WTC11 (cell line): ENCODE measurements around the gene ITFG1. TPM values are rescaled to one million over a fixed set of nuclear protein-coding genes. Genes with fewer than 3 reads are reported as not detected.

Source experiments
- ATAC-seq: fragments of 200-7000 bp; cut with Tn5 transposase; 2 replicates; pipeline ENCODE4 v1.10.0; 2021; ENCODE audit warnings: mild to moderate bottlenecking, moderate library complexity
- CTCF ChIA-PET: fragments of 300-600 bp; sonication (Branson Sonifier 250); formaldehyde crosslinking; loops from one replicate; lab custom pipeline; 2021; ENCODE audit warnings: antibody characterized with exemption; lab: Charles Lee
- POLR2A ChIA-PET: fragments of 350-600 bp; sonication (Branson Sonifier 250); formaldehyde crosslinking; loops from one replicate; lab custom pipeline; 2021; ENCODE audit warnings: antibody characterized with exemption; lab: Charles Lee
- DNase-seq: peaks from one replicate; pipeline ENCODE4 v3.0.0; 2021; ENCODE audit warnings: low spot score
- H3K27ac Mint-ChIP-seq: 2 replicates; pipeline ENCODE4 v1.8.0; 2021; ENCODE audit warnings: mixed read lengths
- H3K27me3 Mint-ChIP-seq: 2 replicates; pipeline ENCODE4 v1.8.0; 2021; ENCODE audit warnings: low read depth, mild to moderate bottlenecking, moderate library complexity, mixed read lengths
- H3K36me3 Mint-ChIP-seq: 2 replicates; pipeline ENCODE4 v1.8.0; 2021; ENCODE audit warnings: mixed read lengths
- H3K4me1 Mint-ChIP-seq: 2 replicates; pipeline ENCODE4 v1.8.0; 2022; ENCODE audit warnings: mixed read lengths
- H3K4me3 Mint-ChIP-seq: 2 replicates; pipeline ENCODE4 v1.8.0; 2021; ENCODE audit warnings: mild to moderate bottlenecking, moderate library complexity, mixed read lengths
- H3K9me3 Mint-ChIP-seq: 2 replicates; pipeline ENCODE4 v1.8.0; 2021; ENCODE audit warnings: mixed read lengths
- ATF1 ChIP-seq: sonication (generic); formaldehyde crosslinking; IDR thresholded peaks from 2 replicates; pipeline ENCODE4 v1.8.1; 2023; ENCODE audit warnings: mild to moderate bottlenecking, moderate library complexity, missing genetic modification reagents
- CREM ChIP-seq: sonication (generic); formaldehyde crosslinking; IDR thresholded peaks from 2 replicates; pipeline ENCODE4 v1.8.1; 2022; ENCODE audit warnings: mild to moderate bottlenecking, missing genetic modification reagents, moderate library complexity
- FOXJ3 ChIP-seq: sonication (generic); formaldehyde crosslinking; IDR thresholded peaks from 2 replicates; pipeline ENCODE4 v1.9.0; 2021; ENCODE audit warnings: missing genetic modification reagents, mild to moderate bottlenecking, borderline replicate concordance
- FOXK1 ChIP-seq: sonication (generic); formaldehyde crosslinking; IDR thresholded peaks from 2 replicates; pipeline ENCODE4 v1.8.0; 2022; ENCODE audit warnings: mild to moderate bottlenecking, moderate library complexity, missing genetic modification reagents
- HMGA2 ChIP-seq: fragments of 250-450 bp; sonication (Bioruptor Pico); IDR thresholded peaks from 2 replicates; pipeline ENCODE4 v1.4.0; 2021; ENCODE audit warnings: mild to moderate bottlenecking, moderate library complexity
- MYBL2 ChIP-seq: sonication (generic); formaldehyde crosslinking; IDR thresholded peaks from 2 replicates; pipeline ENCODE4 v1.8.1; 2023; ENCODE audit warnings: mild to moderate bottlenecking, moderate library complexity, missing genetic modification reagents
- NFE2L1 ChIP-seq: sonication (generic); formaldehyde crosslinking; IDR thresholded peaks from 2 replicates; pipeline ENCODE4 v1.8.1; 2023; ENCODE audit warnings: missing genetic modification reagents
- NR3C1 ChIP-seq: sonication (generic); formaldehyde crosslinking; conservative IDR thresholded peaks from 2 replicates; pipeline ENCODE4 v1.8.1; 2023; ENCODE audit warnings: low read depth, mild to moderate bottlenecking, missing genetic modification reagents
- SMAD3 ChIP-seq: sonication (generic); formaldehyde crosslinking; IDR thresholded peaks from 2 replicates; pipeline ENCODE4 v1.8.0; 2022; ENCODE audit warnings: missing genetic modification reagents, mild to moderate bottlenecking, borderline replicate concordance
- SMAD4 ChIP-seq: sonication (generic); formaldehyde crosslinking; IDR thresholded peaks from 2 replicates; pipeline ENCODE4 v1.8.0; 2022; ENCODE audit warnings: mild to moderate bottlenecking, missing genetic modification reagents
- ZNF138 ChIP-seq: sonication (generic); formaldehyde crosslinking; conservative IDR thresholded peaks from 2 replicates; pipeline ENCODE4 v1.8.1; 2022; ENCODE audit warnings: mild to moderate bottlenecking, moderate library complexity, missing genetic modification reagents
- ZNF396 ChIP-seq: fragments of 250-450 bp; sonication (Bioruptor Pico); IDR thresholded peaks from 2 replicates; pipeline ENCODE4 v1.8.0; 2021; ENCODE audit warnings: mild to moderate bottlenecking, moderate library complexity, borderline replicate concordance
- total RNA-seq: library from RNA; stranded (reverse); gene quantifications from 3 replicates; pipeline ENCODE4 v1.2.3, GENCODE V29; 2021
- TF ChIP-seq, protein P1 (sequence below): sonication (generic); formaldehyde crosslinking; IDR thresholded peaks from 2 replicates; pipeline ENCODE4 v1.8.0; 2023; ENCODE audit warnings: missing genetic modification reagents, mild to moderate bottlenecking, borderline replicate concordance
- TF ChIP-seq, protein P2 (sequence below): sonication (generic); formaldehyde crosslinking; IDR thresholded peaks from 2 replicates; pipeline ENCODE4 v1.8.0; 2022; ENCODE audit warnings: mild to moderate bottlenecking, missing genetic modification reagents
- TF ChIP-seq, protein P3 (sequence below): fragments of 250-450 bp; sonication (Bioruptor Pico); IDR thresholded peaks from 2 replicates; pipeline ENCODE4 v1.9.0; 2021; ENCODE audit warnings: mild to moderate bottlenecking, borderline replicate concordance
- TF ChIP-seq, protein P4 (sequence below): sonication (generic); formaldehyde crosslinking; IDR thresholded peaks from 2 replicates; pipeline ENCODE4 v1.8.0; 2022; ENCODE audit warnings: mild to moderate bottlenecking, missing genetic modification reagents
- TF ChIP-seq, protein P5 (sequence below): fragments of 250-450 bp; sonication (Bioruptor Pico); conservative IDR thresholded peaks from 2 replicates; pipeline ENCODE4 v1.9.0; 2021; ENCODE audit warnings: mild to moderate bottlenecking
- TF ChIP-seq, protein P6 (sequence below): fragments of 250-450 bp; sonication (Bioruptor Pico); IDR thresholded peaks from 2 replicates; pipeline ENCODE4 v1.9.0; 2021; ENCODE audit warnings: mild to moderate bottlenecking
- TF ChIP-seq, protein P7 (sequence below): sonication (generic); formaldehyde crosslinking; IDR thresholded peaks from 2 replicates; pipeline ENCODE4 v1.8.1; 2023; ENCODE audit warnings: mild to moderate bottlenecking, missing genetic modification reagents
- TF ChIP-seq, protein P8 (sequence below): sonication (generic); formaldehyde crosslinking; IDR thresholded peaks from 2 replicates; pipeline ENCODE4 v1.8.0; 2023; ENCODE audit warnings: missing genetic modification reagents

ITFG1 gene
- total RNA-seq, 1 experiment from 2014 or later: 21.1 TPM

DNA sequence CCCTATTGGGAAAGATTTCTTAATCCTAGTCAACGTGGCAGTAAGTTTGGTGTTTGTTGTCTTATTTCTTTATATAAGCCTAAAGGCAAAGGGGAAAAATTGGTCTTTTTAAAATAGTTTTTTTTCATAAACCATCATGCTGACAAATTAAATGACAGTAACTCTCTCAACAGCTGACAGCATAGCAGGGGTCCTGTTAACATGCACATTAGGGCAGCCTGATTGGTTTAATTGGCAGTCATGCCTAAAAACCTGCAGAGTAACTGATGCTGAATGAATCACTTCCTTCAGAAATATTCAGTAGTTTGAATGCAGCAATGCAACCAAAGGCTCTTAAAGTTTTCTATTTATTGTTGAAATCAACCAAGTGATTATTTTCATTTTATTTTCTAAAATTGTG, 85.4 kb downstream of the ITFG1 start (continued):
- TF ChIP-seq, protein P1, sequence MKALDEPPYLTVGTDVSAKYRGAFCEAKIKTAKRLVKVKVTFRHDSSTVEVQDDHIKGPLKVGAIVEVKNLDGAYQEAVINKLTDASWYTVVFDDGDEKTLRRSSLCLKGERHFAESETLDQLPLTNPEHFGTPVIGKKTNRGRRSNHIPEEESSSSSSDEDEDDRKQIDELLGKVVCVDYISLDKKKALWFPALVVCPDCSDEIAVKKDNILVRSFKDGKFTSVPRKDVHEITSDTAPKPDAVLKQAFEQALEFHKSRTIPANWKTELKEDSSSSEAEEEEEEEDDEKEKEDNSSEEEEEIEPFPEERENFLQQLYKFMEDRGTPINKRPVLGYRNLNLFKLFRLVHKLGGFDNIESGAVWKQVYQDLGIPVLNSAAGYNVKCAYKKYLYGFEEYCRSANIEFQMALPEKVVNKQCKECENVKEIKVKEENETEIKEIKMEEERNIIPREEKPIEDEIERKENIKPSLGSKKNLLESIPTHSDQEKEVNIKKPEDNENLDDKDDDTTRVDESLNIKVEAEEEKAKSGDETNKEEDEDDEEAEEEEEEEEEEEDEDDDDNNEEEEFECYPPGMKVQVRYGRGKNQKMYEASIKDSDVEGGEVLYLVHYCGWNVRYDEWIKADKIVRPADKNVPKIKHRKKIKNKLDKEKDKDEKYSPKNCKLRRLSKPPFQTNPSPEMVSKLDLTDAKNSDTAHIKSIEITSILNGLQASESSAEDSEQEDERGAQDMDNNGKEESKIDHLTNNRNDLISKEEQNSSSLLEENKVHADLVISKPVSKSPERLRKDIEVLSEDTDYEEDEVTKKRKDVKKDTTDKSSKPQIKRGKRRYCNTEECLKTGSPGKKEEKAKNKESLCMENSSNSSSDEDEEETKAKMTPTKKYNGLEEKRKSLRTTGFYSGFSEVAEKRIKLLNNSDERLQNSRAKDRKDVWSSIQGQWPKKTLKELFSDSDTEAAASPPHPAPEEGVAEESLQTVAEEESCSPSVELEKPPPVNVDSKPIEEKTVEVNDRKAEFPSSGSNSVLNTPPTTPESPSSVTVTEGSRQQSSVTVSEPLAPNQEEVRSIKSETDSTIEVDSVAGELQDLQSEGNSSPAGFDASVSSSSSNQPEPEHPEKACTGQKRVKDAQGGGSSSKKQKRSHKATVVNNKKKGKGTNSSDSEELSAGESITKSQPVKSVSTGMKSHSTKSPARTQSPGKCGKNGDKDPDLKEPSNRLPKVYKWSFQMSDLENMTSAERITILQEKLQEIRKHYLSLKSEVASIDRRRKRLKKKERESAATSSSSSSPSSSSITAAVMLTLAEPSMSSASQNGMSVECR (CRISPR knock-in tag): no peak
- TF ChIP-seq, protein P2, sequence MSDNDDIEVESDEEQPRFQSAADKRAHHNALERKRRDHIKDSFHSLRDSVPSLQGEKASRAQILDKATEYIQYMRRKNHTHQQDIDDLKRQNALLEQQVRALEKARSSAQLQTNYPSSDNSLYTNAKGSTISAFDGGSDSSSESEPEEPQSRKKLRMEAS (CRISPR knock-in tag): no peak
- TF ChIP-seq FOXK1 (CRISPR knock-in tag) (no peak), ATF1 (CRISPR knock-in tag) (no peak), CREM (CRISPR knock-in tag) (no peak), SMAD4 (CRISPR knock-in tag) (no peak), SMAD3 (CRISPR knock-in tag) (no peak), ZNF396 (CRISPR knock-in tag) (no peak), MYBL2 (CRISPR knock-in tag) (no peak), ZNF138 (CRISPR knock-in tag) (no peak), HMGA2 (CRISPR knock-in tag) (no peak)
- TF ChIP-seq, protein P3, sequence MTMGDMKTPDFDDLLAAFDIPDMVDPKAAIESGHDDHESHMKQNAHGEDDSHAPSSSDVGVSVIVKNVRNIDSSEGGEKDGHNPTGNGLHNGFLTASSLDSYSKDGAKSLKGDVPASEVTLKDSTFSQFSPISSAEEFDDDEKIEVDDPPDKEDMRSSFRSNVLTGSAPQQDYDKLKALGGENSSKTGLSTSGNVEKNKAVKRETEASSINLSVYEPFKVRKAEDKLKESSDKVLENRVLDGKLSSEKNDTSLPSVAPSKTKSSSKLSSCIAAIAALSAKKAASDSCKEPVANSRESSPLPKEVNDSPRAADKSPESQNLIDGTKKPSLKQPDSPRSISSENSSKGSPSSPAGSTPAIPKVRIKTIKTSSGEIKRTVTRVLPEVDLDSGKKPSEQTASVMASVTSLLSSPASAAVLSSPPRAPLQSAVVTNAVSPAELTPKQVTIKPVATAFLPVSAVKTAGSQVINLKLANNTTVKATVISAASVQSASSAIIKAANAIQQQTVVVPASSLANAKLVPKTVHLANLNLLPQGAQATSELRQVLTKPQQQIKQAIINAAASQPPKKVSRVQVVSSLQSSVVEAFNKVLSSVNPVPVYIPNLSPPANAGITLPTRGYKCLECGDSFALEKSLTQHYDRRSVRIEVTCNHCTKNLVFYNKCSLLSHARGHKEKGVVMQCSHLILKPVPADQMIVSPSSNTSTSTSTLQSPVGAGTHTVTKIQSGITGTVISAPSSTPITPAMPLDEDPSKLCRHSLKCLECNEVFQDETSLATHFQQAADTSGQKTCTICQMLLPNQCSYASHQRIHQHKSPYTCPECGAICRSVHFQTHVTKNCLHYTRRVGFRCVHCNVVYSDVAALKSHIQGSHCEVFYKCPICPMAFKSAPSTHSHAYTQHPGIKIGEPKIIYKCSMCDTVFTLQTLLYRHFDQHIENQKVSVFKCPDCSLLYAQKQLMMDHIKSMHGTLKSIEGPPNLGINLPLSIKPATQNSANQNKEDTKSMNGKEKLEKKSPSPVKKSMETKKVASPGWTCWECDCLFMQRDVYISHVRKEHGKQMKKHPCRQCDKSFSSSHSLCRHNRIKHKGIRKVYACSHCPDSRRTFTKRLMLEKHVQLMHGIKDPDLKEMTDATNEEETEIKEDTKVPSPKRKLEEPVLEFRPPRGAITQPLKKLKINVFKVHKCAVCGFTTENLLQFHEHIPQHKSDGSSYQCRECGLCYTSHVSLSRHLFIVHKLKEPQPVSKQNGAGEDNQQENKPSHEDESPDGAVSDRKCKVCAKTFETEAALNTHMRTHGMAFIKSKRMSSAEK: no peak
- TF ChIP-seq, protein P4, sequence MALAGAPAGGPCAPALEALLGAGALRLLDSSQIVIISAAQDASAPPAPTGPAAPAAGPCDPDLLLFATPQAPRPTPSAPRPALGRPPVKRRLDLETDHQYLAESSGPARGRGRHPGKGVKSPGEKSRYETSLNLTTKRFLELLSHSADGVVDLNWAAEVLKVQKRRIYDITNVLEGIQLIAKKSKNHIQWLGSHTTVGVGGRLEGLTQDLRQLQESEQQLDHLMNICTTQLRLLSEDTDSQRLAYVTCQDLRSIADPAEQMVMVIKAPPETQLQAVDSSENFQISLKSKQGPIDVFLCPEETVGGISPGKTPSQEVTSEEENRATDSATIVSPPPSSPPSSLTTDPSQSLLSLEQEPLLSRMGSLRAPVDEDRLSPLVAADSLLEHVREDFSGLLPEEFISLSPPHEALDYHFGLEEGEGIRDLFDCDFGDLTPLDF (CRISPR knock-in tag): no peak
- TF ChIP-seq, protein P5, sequence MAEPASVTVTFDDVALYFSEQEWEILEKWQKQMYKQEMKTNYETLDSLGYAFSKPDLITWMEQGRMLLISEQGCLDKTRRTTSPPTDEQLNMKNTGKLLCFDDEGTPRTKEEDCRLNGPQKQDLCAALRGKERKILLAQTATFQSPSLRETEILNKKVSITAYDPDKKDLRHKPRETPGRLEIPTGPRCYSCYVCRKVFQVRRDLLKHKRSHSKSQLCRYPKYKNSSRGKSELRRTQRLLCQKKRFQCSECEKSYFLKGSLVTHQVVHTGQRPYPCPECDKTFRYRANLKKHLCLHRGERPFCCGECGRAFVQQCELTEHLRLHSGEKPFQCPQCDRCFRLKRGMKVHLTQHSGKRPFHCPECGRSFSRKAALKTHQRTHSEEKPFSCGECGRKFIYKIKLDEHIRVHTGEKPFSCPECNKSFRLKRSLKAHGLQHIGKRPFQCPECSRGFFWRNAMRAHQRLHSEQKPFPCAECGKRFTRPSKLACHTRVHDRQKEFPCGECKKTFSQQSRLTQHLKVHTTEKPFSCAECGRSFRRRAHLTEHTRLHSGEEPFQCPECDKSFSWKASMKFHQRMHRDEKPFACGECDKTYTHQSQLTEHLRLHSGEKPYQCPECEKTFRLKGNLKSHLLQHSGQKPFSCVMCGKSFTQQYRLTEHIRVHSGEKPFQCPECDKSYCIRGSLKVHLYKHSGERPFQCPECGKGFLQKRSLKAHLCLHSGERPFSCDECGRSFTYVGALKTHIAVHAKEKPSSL (CRISPR knock-in tag): no peak
- TF ChIP-seq, all 79 proteins: peak for 0

DNA sequence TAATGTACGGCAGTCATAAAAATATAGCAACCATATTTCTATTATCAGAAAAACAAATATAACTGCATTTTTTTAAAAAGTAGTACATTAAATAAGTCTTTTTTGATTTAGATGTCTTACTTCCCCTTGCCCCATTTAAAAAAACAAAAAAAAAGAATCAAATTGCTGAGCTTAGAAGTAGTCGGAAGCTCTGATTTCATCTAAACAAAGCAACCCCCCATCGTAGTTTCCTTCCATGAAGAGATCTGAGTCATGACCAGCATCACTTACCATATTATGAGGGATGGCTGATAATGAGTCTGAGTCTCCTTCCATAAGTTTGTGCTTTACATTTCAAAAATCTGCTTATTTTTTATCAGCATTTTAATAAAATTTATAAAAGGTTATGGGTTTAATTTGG, 86.2 kb downstream of the ITFG1 start:
- CTCF ChIA-PET: no interaction called here
- Mint-ChIP-seq H3K4me1 (peaks cover 45% of the 10 kb centered on the region), H3K4me3 (no peak overlapping the region), H3K9me3 (no peaks in the 10 kb centered on the region), H3K27ac (no peak overlapping the region), H3K36me3 (no peaks in the 10 kb centered on the region), H3K27me3 (no peaks in the 10 kb centered on the region)
- no peak for DNase-seq
- POLR2A ChIA-PET: no interaction called here
- no peak for ATAC-seq
- no peak for TF ChIP-seq ATF1 (CRISPR knock-in tag)
- TF ChIP-seq, protein P6, sequence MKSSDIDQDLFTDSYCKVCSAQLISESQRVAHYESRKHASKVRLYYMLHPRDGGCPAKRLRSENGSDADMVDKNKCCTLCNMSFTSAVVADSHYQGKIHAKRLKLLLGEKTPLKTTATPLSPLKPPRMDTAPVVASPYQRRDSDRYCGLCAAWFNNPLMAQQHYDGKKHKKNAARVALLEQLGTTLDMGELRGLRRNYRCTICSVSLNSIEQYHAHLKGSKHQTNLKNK: no peak
- TF ChIP-seq, protein P7, sequence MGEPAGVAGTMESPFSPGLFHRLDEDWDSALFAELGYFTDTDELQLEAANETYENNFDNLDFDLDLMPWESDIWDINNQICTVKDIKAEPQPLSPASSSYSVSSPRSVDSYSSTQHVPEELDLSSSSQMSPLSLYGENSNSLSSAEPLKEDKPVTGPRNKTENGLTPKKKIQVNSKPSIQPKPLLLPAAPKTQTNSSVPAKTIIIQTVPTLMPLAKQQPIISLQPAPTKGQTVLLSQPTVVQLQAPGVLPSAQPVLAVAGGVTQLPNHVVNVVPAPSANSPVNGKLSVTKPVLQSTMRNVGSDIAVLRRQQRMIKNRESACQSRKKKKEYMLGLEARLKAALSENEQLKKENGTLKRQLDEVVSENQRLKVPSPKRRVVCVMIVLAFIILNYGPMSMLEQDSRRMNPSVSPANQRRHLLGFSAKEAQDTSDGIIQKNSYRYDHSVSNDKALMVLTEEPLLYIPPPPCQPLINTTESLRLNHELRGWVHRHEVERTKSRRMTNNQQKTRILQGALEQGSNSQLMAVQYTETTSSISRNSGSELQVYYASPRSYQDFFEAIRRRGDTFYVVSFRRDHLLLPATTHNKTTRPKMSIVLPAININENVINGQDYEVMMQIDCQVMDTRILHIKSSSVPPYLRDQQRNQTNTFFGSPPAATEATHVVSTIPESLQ (CRISPR knock-in tag): no peak
- TF ChIP-seq, protein P8, sequence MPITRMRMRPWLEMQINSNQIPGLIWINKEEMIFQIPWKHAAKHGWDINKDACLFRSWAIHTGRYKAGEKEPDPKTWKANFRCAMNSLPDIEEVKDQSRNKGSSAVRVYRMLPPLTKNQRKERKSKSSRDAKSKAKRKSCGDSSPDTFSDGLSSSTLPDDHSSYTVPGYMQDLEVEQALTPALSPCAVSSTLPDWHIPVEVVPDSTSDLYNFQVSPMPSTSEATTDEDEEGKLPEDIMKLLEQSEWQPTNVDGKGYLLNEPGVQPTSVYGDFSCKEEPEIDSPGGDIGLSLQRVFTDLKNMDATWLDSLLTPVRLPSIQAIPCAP (CRISPR knock-in tag): no peak
- TF ChIP-seq NFE2L1 (CRISPR knock-in tag): no peak
- TF ChIP-seq FOXJ3 (CRISPR knock-in tag): no peak
- TF ChIP-seq, protein P4 (CRISPR knock-in tag): no peak
- TF ChIP-seq NR3C1 (CRISPR knock-in tag): no peak
